GM23338 (cell line): ENCODE results near the gene GPC6. TPM values are rescaled to one million over a fixed set of nuclear protein-coding genes. Genes with fewer than 3 reads are reported as not detected.
A peak's percentile ranks its signal among the peaks of the same experiment; 100 is the strongest.

Source experiments
- ATAC-seq: fragments of 200-7000 bp; cut with Tn5 transposase; 3 replicates; pipeline ENCODE4 v1.9.1; 2020
- DNase-seq: peaks from one replicate; pipeline ENCODE4 v3.0.0-alpha.2; 2015; ENCODE audit warnings: low spot score
- H2AFZ ChIP-seq: fragments of 200-600 bp; sonication (generic); 2 replicates; pipeline ENCODE4 v1.8.0; 2016; ENCODE audit warnings: antibody characterized with exemption, mild to moderate bottlenecking, moderate library complexity
- H3F3A ChIP-seq: fragments of 200-600 bp; sonication (generic); replicated peaks from 2 replicates; pipeline ENCODE4 v1.8.0; 2017; ENCODE audit warnings: antibody characterized with exemption, mixed run types, low read depth
- H3K27ac ChIP-seq: fragments of 200-600 bp; sonication (generic); 2 replicates; pipeline ENCODE4 v1.6.1; 2016; ENCODE audit warnings: low read depth
- H3K27me3 ChIP-seq: fragments of 200-600 bp; sonication (generic); 2 replicates; pipeline ENCODE4 v1.8.0; 2016; ENCODE audit warnings: mild to moderate bottlenecking, mixed run types, moderate library complexity; ENCODE audit not compliant: insufficient read depth
- H3K36me3 ChIP-seq: fragments of 200-600 bp; sonication (generic); 2 replicates; pipeline ENCODE4 v1.8.0; 2016; ENCODE audit warnings: mild to moderate bottlenecking; ENCODE audit not compliant: insufficient read depth
- H3K4me1 ChIP-seq: fragments of 200-600 bp; sonication (generic); 2 replicates; pipeline ENCODE4 v1.8.0; 2016; ENCODE audit warnings: mild to moderate bottlenecking, moderate library complexity; ENCODE audit not compliant: insufficient read depth
- H3K4me2 ChIP-seq: fragments of 200-600 bp; sonication (generic); 2 replicates; pipeline ENCODE4 v1.7.1; 2017; ENCODE audit warnings: mixed run types
- H3K4me3 ChIP-seq: fragments of 200-600 bp; sonication (generic); 2 replicates; pipeline ENCODE4 v1.6.1; 2016; ENCODE audit warnings: mixed run types
- H3K79me2 ChIP-seq: fragments of 200-600 bp; sonication (generic); replicated peaks from 2 replicates; pipeline ENCODE4 v1.8.0; 2017; ENCODE audit warnings: mild to moderate bottlenecking; ENCODE audit not compliant: insufficient read depth
- H3K9me2 ChIP-seq: fragments of 200-600 bp; sonication (generic); 2 replicates; pipeline ENCODE4 v1.8.0; 2017; ENCODE audit not compliant: insufficient read depth
- H4K20me1 ChIP-seq: fragments of 200-600 bp; sonication (generic); replicated peaks from 2 replicates; pipeline ENCODE4 v1.8.0; 2017; ENCODE audit warnings: mild to moderate bottlenecking; ENCODE audit not compliant: insufficient read depth
- H3K27ac Mint-ChIP-seq: 2 replicates; pipeline ENCODE4 v1.8.0; 2020; ENCODE audit warnings: inconsistent platforms, mild to moderate bottlenecking, moderate library complexity, mixed read lengths
- H3K27me3 Mint-ChIP-seq: 3 replicates; pipeline ENCODE4 v1.8.0; 2022; ENCODE audit warnings: low read depth, mild to moderate bottlenecking, moderate library complexity, mixed read lengths, inconsistent platforms; ENCODE audit not compliant: insufficient read depth, poor library complexity
- H3K36me3 Mint-ChIP-seq: 3 replicates; pipeline ENCODE4 v1.8.0; 2021; ENCODE audit warnings: low read depth, mild to moderate bottlenecking, inconsistent platforms, moderate library complexity, mixed read lengths
- H3K4me1 Mint-ChIP-seq: 3 replicates; pipeline ENCODE4 v1.8.0; 2020; ENCODE audit warnings: mild to moderate bottlenecking, inconsistent platforms, mixed read lengths
- H3K4me3 Mint-ChIP-seq: 3 replicates; pipeline ENCODE4 v1.8.0; 2021; ENCODE audit warnings: moderate library complexity, mild to moderate bottlenecking, inconsistent platforms, mixed read lengths
- H3K9me3 Mint-ChIP-seq: 3 replicates; pipeline ENCODE4 v1.8.0; 2020; ENCODE audit warnings: moderate library complexity, mild to moderate bottlenecking, inconsistent platforms, mixed read lengths
- CTCF ChIP-seq, 2 experiments: fragments of 200-600 bp in 1 of 2; sonication (generic) in 1 of 2; conservative IDR thresholded peaks; 2 replicates each; pipeline versions ENCODE4 v1.5.1 to v1.6.1; 2016 to 2017; ENCODE audit warnings: antibody characterized with exemption in 2 of 2, low read depth in 2 of 2, mild to moderate bottlenecking in 2 of 2, moderate library complexity in 1 of 2
- EZH2 ChIP-seq: fragments of 200-600 bp; sonication (generic); IDR thresholded peaks from one replicate; pipeline ENCODE4 v1.8.0; 2017; ENCODE audit warnings: antibody characterized with exemption, mild to moderate bottlenecking, low read depth; ENCODE audit not compliant: unreplicated experiment
- EZH2phosphoT487 ChIP-seq: fragments of 200-600 bp; sonication (generic); IDR thresholded peaks from one replicate; pipeline ENCODE4 v1.8.1; 2018; ENCODE audit warnings: antibody characterized with exemption; ENCODE audit not compliant: unreplicated experiment
- NANOG ChIP-seq: IDR thresholded peaks from 2 replicates; pipeline ENCODE4 v1.6.1; 2016; ENCODE audit warnings: antibody characterized with exemption, borderline replicate concordance
- ZNF331 ChIP-seq: fragments of 250-450 bp; sonication (Bioruptor Pico); IDR thresholded peaks from 2 replicates; pipeline ENCODE4 v1.5.0; 2020; ENCODE audit warnings: low read depth, mild to moderate bottlenecking, moderate library complexity
- polyA plus RNA-seq: library from polyadenylated mRNA; unstranded; fragments of >200 nt; fragmentation: Nextera tagmentation; extraction: Ambion mirVana; gene quantifications from 2 replicates; pipeline ENCODE4 v1.2.1, GENCODE V29; 2016
- total RNA-seq: library from RNA; depleted of rRNA; stranded (reverse); fragments of >200 nt; shearing (Covaris generic); gene quantifications from 2 replicates; pipeline ENCODE4 v1.2.3, GENCODE V29; 2014
- TF ChIP-seq, protein P1 (sequence below): fragments of 250-450 bp; sonication (Bioruptor Pico); IDR thresholded peaks from 2 replicates; pipeline ENCODE4 v1.5.0; 2020; ENCODE audit warnings: mild to moderate bottlenecking, moderate library complexity
- TF ChIP-seq, protein P2 (sequence below): IDR thresholded peaks from one replicate; pipeline ENCODE4 v1.6.1; 2018; ENCODE audit warnings: antibody characterized with exemption; ENCODE audit not compliant: unreplicated experiment

GPC6 gene
- total and polyA plus RNA-seq, 2 experiments from 2014 or later: 6.4 to 28.6 TPM

DNA sequence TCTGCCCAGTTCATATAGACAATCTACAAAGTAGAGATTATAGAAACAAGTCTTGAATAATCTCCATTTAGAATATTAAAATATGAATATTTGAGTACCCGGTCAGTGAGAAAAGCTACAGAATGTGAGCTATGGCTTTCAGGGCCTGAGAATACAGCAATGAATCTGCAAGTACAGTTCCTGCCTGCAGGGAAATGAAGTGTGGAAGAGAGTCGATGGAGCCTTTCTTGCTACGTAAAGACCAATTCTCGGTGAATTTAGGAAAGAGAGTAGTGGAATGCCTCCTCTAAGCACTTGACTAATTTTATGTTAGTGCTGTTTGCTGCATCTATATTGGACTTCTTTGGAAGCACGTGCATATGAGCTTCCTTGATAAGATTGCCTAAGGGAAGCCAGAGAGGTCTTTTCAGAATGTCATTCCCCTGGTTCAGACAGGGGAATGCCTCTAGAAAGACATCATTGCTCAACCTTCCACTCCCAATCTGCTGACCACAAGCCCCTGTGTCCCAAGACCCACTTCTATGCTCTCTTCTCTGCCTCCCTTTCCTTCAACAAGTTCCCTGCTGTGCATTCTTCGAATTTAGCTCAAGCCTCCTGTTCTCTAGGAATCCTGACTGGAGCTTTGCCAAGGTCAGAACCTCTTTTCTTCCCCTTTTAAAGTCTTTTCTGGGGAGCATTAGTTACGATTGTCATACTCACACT lies 41.9 kb downstream of the GPC6 start:
- H3K4me1 ChIP-seq: peaks cover 17% of the 10 kb centered on the region

More for the DNA sequence above, 41.9 kb downstream of the GPC6 start:
- Mint-ChIP-seq H3K4me1 (peaks cover 19% of the 10 kb centered on the region), H3K9me3 (no peaks in the 10 kb centered on the region), H3K27ac (peak overlapping the region; percentile 56; the same call in 1 of the 2 replicates), H3K36me3 (no peaks in the 10 kb centered on the region), H3K4me3 (no peak overlapping the region), H3K27me3 (peaks cover 1% of the 10 kb centered on the region)
- Histone ChIP-seq H3K27ac (no peak overlapping the region), H4K20me1 (no peaks in the 10 kb centered on the region), H3K79me2 (peaks cover 30% of the 10 kb centered on the region), H3F3A (no peaks in the 10 kb centered on the region), H3K9me2 (no peaks in the 10 kb centered on the region), H3K4me3 (no peak overlapping the region), H3K4me2 (no peak overlapping the region), H3K27me3 (no peaks in the 10 kb centered on the region), H2AFZ (no peak overlapping the region), H3K36me3 (no peaks in the 10 kb centered on the region)
- peak; percentile 67 for ATAC-seq
- DNase-seq: peak; percentile 64
- TF ChIP-seq ZNF331 (CRISPR knock-in tag) (no peak), CTCF (conservative IDR thresholded peaks at IDR 0.05; ENCODE audit: low read depth in 2 of 2) (no peak), EZH2 (no peak), NANOG (no peak), EZH2phosphoT487 (no peak)
- TF ChIP-seq, protein P1, sequence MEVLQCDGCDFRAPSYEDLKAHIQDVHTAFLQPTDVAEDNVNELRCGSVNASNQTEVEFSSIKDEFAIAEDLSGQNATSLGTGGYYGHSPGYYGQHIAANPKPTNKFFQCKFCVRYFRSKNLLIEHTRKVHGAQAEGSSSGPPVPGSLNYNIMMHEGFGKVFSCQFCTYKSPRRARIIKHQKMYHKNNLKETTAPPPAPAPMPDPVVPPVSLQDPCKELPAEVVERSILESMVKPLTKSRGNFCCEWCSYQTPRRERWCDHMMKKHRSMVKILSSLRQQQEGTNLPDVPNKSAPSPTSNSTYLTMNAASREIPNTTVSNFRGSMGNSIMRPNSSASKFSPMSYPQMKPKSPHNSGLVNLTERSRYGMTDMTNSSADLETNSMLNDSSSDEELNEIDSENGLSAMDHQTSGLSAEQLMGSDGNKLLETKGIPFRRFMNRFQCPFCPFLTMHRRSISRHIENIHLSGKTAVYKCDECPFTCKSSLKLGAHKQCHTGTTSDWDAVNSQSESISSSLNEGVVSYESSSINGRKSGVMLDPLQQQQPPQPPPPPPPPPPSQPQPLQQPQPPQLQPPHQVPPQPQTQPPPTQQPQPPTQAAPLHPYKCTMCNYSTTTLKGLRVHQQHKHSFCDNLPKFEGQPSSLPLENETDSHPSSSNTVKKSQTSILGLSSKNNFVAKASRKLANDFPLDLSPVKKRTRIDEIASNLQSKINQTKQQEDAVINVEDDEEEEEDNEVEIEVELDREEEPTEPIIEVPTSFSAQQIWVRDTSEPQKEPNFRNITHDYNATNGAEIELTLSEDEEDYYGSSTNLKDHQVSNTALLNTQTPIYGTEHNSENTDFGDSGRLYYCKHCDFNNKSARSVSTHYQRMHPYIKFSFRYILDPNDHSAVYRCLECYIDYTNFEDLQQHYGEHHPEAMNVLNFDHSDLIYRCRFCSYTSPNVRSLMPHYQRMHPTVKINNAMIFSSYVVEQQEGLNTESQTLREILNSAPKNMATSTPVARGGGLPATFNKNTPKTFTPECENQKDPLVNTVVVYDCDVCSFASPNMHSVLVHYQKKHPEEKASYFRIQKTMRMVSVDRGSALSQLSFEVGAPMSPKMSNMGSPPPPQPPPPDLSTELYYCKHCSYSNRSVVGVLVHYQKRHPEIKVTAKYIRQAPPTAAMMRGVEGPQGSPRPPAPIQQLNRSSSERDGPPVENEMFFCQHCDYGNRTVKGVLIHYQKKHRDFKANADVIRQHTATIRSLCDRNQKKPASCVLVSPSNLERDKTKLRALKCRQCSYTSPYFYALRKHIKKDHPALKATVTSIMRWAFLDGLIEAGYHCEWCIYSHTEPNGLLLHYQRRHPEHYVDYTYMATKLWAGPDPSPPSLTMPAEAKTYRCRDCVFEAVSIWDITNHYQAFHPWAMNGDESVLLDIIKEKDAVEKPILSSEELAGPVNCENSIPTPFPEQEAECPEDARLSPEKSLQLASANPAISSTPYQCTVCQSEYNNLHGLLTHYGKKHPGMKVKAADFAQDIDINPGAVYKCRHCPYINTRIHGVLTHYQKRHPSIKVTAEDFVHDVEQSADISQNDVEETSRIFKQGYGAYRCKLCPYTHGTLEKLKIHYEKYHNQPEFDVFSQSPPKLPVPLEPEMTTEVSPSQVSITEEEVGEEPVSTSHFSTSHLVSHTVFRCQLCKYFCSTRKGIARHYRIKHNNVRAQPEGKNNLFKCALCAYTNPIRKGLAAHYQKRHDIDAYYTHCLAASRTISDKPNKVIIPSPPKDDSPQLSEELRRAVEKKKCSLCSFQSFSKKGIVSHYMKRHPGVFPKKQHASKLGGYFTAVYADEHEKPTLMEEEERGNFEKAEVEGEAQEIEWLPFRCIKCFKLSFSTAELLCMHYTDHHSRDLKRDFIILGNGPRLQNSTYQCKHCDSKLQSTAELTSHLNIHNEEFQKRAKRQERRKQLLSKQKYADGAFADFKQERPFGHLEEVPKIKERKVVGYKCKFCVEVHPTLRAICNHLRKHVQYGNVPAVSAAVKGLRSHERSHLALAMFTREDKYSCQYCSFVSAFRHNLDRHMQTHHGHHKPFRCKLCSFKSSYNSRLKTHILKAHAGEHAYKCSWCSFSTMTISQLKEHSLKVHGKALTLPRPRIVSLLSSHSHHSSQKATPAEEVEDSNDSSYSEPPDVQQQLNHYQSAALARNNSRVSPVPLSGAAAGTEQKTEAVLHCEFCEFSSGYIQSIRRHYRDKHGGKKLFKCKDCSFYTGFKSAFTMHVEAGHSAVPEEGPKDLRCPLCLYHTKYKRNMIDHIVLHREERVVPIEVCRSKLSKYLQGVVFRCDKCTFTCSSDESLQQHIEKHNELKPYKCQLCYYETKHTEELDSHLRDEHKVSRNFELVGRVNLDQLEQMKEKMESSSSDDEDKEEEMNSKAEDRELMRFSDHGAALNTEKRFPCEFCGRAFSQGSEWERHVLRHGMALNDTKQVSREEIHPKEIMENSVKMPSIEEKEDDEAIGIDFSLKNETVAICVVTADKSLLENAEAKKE: peak; percentile 78; the same call in 1 of the 2 replicates
- TF ChIP-seq, protein P2, sequence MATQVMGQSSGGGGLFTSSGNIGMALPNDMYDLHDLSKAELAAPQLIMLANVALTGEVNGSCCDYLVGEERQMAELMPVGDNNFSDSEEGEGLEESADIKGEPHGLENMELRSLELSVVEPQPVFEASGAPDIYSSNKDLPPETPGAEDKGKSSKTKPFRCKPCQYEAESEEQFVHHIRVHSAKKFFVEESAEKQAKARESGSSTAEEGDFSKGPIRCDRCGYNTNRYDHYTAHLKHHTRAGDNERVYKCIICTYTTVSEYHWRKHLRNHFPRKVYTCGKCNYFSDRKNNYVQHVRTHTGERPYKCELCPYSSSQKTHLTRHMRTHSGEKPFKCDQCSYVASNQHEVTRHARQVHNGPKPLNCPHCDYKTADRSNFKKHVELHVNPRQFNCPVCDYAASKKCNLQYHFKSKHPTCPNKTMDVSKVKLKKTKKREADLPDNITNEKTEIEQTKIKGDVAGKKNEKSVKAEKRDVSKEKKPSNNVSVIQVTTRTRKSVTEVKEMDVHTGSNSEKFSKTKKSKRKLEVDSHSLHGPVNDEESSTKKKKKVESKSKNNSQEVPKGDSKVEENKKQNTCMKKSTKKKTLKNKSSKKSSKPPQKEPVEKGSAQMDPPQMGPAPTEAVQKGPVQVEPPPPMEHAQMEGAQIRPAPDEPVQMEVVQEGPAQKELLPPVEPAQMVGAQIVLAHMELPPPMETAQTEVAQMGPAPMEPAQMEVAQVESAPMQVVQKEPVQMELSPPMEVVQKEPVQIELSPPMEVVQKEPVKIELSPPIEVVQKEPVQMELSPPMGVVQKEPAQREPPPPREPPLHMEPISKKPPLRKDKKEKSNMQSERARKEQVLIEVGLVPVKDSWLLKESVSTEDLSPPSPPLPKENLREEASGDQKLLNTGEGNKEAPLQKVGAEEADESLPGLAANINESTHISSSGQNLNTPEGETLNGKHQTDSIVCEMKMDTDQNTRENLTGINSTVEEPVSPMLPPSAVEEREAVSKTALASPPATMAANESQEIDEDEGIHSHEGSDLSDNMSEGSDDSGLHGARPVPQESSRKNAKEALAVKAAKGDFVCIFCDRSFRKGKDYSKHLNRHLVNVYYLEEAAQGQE: no peak
